Mucosa of stomach (tissue), 1 donor: ENCODE data around the gene HORMAD1.
A peak's percentile ranks its signal among the peaks of the same experiment; 100 is the strongest.
"Not testable (repeated sequence)": the region's sequence is repeated elsewhere in the genome, so short reads cannot be mapped to it uniquely, and the experiment has no call there.

Experiments
- H3K27me3 ChIP-seq: one replicate; pipeline ENCODE4 v1.7.0; 2013; ENCODE audit warnings: mild to moderate bottlenecking, low read length; ENCODE audit not compliant: control insufficient read depth, insufficient read depth
- H3K36me3 ChIP-seq: one replicate; pipeline ENCODE4 v1.7.0; 2013; ENCODE audit warnings: low read length; ENCODE audit not compliant: control insufficient read depth, insufficient read depth
- H3K4me1 ChIP-seq: one replicate; pipeline ENCODE4 v1.7.0; 2013; ENCODE audit warnings: mild to moderate bottlenecking, low read length; ENCODE audit not compliant: control insufficient read depth, insufficient read depth
- H3K4me3 ChIP-seq: one replicate; pipeline ENCODE4 v1.7.0; 2013; ENCODE audit warnings: low read length
- H3K9ac ChIP-seq: one replicate; pipeline ENCODE4 v1.7.0; 2013; ENCODE audit warnings: mild to moderate bottlenecking, low read length, moderate library complexity
- H3K9me3 ChIP-seq: one replicate; pipeline ENCODE4 v1.7.0; 2013; ENCODE audit warnings: mild to moderate bottlenecking, low read length, moderate library complexity; ENCODE audit not compliant: control insufficient read depth
- donor health status: Pancreatic carcinoma.

HORMAD1 gene

GRCh38 chr1:150720703-150721102 is at the start of gene HORMAD1:
Gene HORMAD1 (minus strand): TSS chr1:150720895. CDS start chr1:150719505, 1,390 bp downstream.
- no peaks in the 10 kb centered on the region for H3K27me3 ChIP-seq
- H3K9ac ChIP-seq = no peak within 1 kb of the TSS
- H3K4me1 ChIP-seq = no peaks in the 10 kb centered on the region
- H3K9me3 ChIP-seq = no peaks in the 10 kb centered on the region
- no peaks in the 10 kb centered on the region for H3K36me3 ChIP-seq
- H3K4me3 ChIP-seq = no peak within 1 kb of the TSS

GRCh38 chr1:150767704-150768103 is 47.0 kb upstream of the HORMAD1 start:
- H3K36me3 ChIP-seq, H3K4me3 ChIP-seq, H3K9ac ChIP-seq, H3K9me3 ChIP-seq, H3K27me3 ChIP-seq: not testable (repeated sequence)
- peaks cover 13% of the 10 kb centered on the region for H3K4me1 ChIP-seq

- not testable (repeated sequence) for H3K27me3 ChIP-seq, H3K9me3 ChIP-seq, H3K36me3 ChIP-seq
- peak overlapping the region; percentile 38 for H3K4me3 ChIP-seq
- peaks cover 13% of the 10 kb centered on the region for H3K4me1 ChIP-seq
- peak overlapping the region; percentile 76 for H3K9ac ChIP-seq
These were observed 45.2 kb upstream of the HORMAD1 start for GRCh38 chr1:150765977-150766301.

GRCh38 chr1:150765296-150765976 is 44.7 kb upstream of the HORMAD1 start, which contains the start of gene CTSS:
Gene CTSS (minus strand): TSS chr1:150765778. CDS start chr1:150764763, 1,015 bp downstream.
- peaks cover 16% of the 10 kb centered on the region for H3K4me1 ChIP-seq
- peak within 1 kb of the TSS; percentile 76 for H3K9ac ChIP-seq
- H3K9me3 ChIP-seq = no peaks in the 10 kb centered on the region
- H3K36me3 ChIP-seq = no peaks in the 10 kb centered on the region
- H3K4me3 ChIP-seq = peak within 1 kb of the TSS; percentile 38
- no peaks in the 10 kb centered on the region for H3K27me3 ChIP-seq

- Histone ChIP-seq H3K4me3 (peak overlapping the region; percentile 38), H3K36me3 (no peaks in the 10 kb centered on the region), H3K9me3 (no peaks in the 10 kb centered on the region), H3K9ac (peak overlapping the region; percentile 76), H3K4me1 (peaks cover 18% of the 10 kb centered on the region), H3K27me3 (no peaks in the 10 kb centered on the region)
These were observed 44.0 kb upstream of the HORMAD1 start for GRCh38 chr1:150764617-150765101.

GRCh38 chr1:150763018-150763417 is 42.3 kb upstream of the HORMAD1 start:
- H3K27me3 ChIP-seq = no peaks in the 10 kb centered on the region
- no peaks in the 10 kb centered on the region for H3K36me3 ChIP-seq
- peaks cover 18% of the 10 kb centered on the region for H3K4me1 ChIP-seq
- H3K9ac ChIP-seq = no peak overlapping the region
- no peaks in the 10 kb centered on the region for H3K9me3 ChIP-seq
- H3K4me3 ChIP-seq = no peak overlapping the region

GRCh38 chr1:150762552-150762951 is 41.9 kb upstream of the HORMAD1 start:
- H3K36me3 ChIP-seq = no peaks in the 10 kb centered on the region
- peaks cover 18% of the 10 kb centered on the region for H3K4me1 ChIP-seq
- H3K9ac ChIP-seq = no peak overlapping the region
- no peaks in the 10 kb centered on the region for H3K27me3 ChIP-seq
- H3K4me3 ChIP-seq = no peak overlapping the region
- H3K9me3 ChIP-seq = no peaks in the 10 kb centered on the region

- Histone ChIP-seq H3K27me3 (no peaks in the 10 kb centered on the region), H3K9me3 (no peaks in the 10 kb centered on the region), H3K9ac (no peak overlapping the region), H3K4me3 (no peak overlapping the region), H3K36me3 (no peaks in the 10 kb centered on the region), H3K4me1 (peaks cover 18% of the 10 kb centered on the region)
These were observed 41.1 kb upstream of the HORMAD1 start for GRCh38 chr1:150761801-150762200.

- Histone ChIP-seq H3K36me3 (no peaks in the 10 kb centered on the region), H3K4me3 (no peak overlapping the region), H3K9ac (no peak overlapping the region), H3K27me3 (no peaks in the 10 kb centered on the region), H3K4me1 (peaks cover 18% of the 10 kb centered on the region), H3K9me3 (no peaks in the 10 kb centered on the region)
These were observed 39.3 kb upstream of the HORMAD1 start for GRCh38 chr1:150760013-150760412.

GRCh38 chr1:150753416-150753815 is 32.7 kb upstream of the HORMAD1 start:
- Histone ChIP-seq H3K4me1 (no peaks in the 10 kb centered on the region), H3K36me3 (no peaks in the 10 kb centered on the region), H3K4me3 (no peak overlapping the region), H3K9me3 (no peaks in the 10 kb centered on the region), H3K9ac (no peak overlapping the region), H3K27me3 (no peaks in the 10 kb centered on the region)

GRCh38 chr1:150751443-150751842 is 30.7 kb upstream of the HORMAD1 start:
- H3K36me3 ChIP-seq = no peaks in the 10 kb centered on the region
- H3K27me3 ChIP-seq = no peaks in the 10 kb centered on the region
- no peaks in the 10 kb centered on the region for H3K4me1 ChIP-seq
- no peak overlapping the region for H3K4me3 ChIP-seq
- H3K9me3 ChIP-seq = no peaks in the 10 kb centered on the region
- no peak overlapping the region for H3K9ac ChIP-seq

- no peaks in the 10 kb centered on the region for H3K36me3 ChIP-seq
- no peaks in the 10 kb centered on the region for H3K9me3 ChIP-seq
- H3K4me3 ChIP-seq = no peak overlapping the region
- H3K4me1 ChIP-seq = no peaks in the 10 kb centered on the region
- no peak overlapping the region for H3K9ac ChIP-seq
- no peaks in the 10 kb centered on the region for H3K27me3 ChIP-seq
These were observed 29.1 kb upstream of the HORMAD1 start for GRCh38 chr1:150749720-150750311.
